Activated naive CD8-positive, alpha-beta T cell treated with anti-CD3 and anti-CD28 coated beads, Interleukin-2, amount 50 U/mL, for 16 hours (primary cell): Measurements from ENCODE around the gene PSMD14.

ENCODE experiments used
- DNase-seq: peaks from one replicate; pipeline ENCODE4 v3.0.0-alpha.2; 2020; ENCODE audit warnings: low read depth, low spot score

Gene PSMD14

DNA sequence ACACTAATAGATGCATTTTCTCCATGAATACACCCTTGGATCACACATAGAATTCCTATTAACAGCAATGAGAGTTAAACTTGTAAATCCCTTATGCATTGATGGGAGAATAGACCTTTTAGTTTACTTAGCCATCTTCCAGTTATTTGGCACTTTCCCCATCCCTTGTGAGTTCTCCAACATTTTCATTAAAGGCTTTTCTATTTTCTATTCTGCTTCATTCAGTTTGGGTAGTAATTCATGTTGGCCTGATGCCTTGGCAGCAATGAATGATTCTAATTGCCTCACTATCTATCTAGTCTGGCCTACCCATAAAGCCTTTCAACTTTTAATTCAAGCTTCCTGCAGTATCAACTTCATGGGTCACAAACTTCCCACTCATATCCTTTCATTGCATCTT is 140.2 kb downstream of the PSMD14 start:
- DNase-seq = no peak
